ENCODE data around the gene HEG1.
"Not testable (repeated sequence)": the region's sequence is repeated elsewhere in the genome, so short reads cannot be mapped to it uniquely, and the experiment has no call there.

Gene HEG1

DNA sequence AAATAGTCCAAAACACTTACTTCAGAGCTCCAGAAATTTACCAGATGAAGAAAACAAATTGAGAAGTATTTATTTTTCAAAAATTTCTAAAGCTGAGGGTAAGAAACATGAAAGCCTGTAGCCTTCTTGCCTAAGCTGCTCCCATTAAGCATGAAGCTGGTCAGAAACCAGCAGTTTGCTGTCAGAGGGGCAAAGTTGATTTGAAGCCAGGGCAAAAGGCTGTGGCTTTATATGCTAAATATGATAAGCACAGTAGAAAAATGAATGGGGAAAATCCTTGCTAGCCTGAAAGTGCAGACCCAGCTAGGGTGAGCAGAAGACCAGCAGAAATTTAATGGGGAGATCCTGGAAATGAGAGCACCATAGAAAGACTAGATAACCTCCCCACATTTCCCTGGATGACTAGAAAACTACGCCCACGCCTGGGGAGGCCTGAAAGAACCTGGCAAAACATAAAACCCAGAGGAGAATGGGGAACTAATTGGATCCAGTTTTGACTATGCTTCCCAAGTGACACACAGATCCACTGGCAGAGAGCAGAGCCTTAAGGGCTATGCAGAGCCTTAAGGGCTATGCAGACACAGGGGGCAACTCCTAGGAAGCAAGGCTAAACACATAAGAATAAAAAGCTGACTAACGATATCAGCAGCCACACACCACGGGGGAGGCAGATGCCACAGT is 43.0 kb upstream of the HEG1 start:
- FAIRE-seq: no peak
- DNase-seq (ENCODE audit: insufficient read length, low spot score): no peak
- TF ChIP-seq, protein P1, sequence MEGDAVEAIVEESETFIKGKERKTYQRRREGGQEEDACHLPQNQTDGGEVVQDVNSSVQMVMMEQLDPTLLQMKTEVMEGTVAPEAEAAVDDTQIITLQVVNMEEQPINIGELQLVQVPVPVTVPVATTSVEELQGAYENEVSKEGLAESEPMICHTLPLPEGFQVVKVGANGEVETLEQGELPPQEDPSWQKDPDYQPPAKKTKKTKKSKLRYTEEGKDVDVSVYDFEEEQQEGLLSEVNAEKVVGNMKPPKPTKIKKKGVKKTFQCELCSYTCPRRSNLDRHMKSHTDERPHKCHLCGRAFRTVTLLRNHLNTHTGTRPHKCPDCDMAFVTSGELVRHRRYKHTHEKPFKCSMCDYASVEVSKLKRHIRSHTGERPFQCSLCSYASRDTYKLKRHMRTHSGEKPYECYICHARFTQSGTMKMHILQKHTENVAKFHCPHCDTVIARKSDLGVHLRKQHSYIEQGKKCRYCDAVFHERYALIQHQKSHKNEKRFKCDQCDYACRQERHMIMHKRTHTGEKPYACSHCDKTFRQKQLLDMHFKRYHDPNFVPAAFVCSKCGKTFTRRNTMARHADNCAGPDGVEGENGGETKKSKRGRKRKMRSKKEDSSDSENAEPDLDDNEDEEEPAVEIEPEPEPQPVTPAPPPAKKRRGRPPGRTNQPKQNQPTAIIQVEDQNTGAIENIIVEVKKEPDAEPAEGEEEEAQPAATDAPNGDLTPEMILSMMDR (IDR thresholded peaks at IDR 0.05; ENCODE audit: insufficient read depth, missing control alignments): no peak

GRCh38 chr3:125090649-125091048 is 34.9 kb upstream of the HEG1 start:
- FAIRE-seq (no peak), DNase-seq (ENCODE audit: insufficient read length, low spot score) (no peak)
- TF ChIP-seq, protein P1 (IDR thresholded peaks at IDR 0.05; ENCODE audit: insufficient read depth, missing control alignments): no peak

DNA sequence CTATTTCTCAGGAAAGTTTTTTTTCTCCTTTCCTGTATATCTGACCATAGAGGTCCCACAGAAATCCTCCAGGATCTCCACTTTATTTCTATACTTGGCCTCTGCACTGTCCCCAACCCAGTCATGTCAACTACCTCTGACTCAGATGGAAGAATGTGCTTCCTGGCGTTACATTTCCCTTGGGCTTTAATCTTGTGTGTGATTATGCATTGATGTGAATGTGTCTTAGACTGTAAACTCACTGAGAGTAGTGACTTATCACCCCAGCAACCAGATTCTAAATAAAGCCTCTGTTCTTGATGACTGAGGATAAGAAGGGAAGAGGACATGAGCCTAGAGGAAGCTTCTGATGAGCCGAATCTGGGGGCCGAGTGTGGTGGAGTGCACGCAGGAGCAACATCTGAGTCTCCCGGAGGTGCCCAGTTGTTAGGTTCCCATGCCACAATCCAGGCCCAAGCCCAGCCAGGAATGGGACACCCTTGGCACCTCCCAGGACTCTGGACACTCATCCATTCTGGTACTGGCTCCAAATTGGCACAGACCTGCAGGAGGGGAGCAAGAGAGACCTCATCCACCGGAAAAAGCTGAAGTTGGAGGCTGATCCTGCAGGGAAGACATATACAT is 32.1 kb upstream of the HEG1 start:
- DNase-seq (ENCODE audit: insufficient read length, low spot score) (no peak), FAIRE-seq (no peak)
- TF ChIP-seq, protein P1 (IDR thresholded peaks at IDR 0.05; ENCODE audit: insufficient read depth, missing control alignments): no peak

DNA sequence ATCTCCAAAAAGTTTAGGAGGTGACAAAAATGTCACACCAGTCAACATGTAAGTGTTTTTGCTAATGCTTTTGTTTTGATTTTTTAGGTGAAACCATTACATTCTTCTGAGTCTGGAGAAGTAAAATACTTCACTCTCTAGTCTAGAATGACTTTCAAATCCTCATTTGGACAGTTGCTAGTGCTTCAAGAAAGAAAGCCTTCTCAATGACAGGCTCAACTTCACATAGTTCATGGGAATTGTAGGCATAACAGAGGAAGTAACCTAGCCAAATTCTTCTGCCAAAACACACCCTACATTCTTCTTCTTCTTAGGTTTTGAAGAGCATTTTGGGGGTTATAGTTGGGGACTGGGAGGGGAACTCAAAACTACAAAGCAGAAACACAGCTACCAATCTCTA is 29.4 kb upstream of the HEG1 start:
- TF ChIP-seq, protein P1 (IDR thresholded peaks at IDR 0.05; ENCODE audit: insufficient read depth, missing control alignments): no peak
- no peak for FAIRE-seq
- no peak for DNase-seq (ENCODE audit: insufficient read length, low spot score)

GRCh38 chr3:125083776-125084175 is 28.0 kb upstream of the HEG1 start:
- TF ChIP-seq, protein P1 (IDR thresholded peaks at IDR 0.05; ENCODE audit: insufficient read depth, missing control alignments): no peak
- FAIRE-seq (no peak), DNase-seq (ENCODE audit: insufficient read length, low spot score) (no peak)

- not testable (repeated sequence) for FAIRE-seq; DNase-seq (ENCODE audit: insufficient read length, low spot score)
These were observed 26.5 kb upstream of the HEG1 start for GRCh38 chr3:125082339-125082738.

DNA sequence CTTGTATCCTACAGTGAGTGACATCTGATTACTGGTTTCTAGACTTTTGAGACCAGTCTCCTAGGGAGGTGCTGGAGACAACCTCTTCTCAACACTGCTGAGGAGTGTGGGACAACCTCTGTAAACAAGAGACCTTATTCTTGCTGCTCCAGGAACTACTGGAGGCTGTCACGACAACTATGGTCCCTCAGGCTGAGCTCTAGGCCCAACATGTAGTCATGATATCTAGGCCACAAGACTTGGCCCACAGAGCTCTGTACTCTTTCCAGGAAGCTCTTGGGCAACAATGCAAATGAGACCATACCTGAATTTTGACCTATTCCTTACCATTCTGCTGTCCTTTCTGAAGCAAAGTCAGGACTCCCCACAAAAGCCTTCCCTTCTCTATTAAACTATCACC is 24.3 kb upstream of the HEG1 start:
- no peak for FAIRE-seq
- TF ChIP-seq, protein P1 (IDR thresholded peaks at IDR 0.05; ENCODE audit: insufficient read depth, missing control alignments): no peak
- no peak for DNase-seq (ENCODE audit: insufficient read length, low spot score)

Data from D721Med (cell line).